HEK293T (cell line): ENCODE measurements around the gene SLC51A.

Experiments used
- CTCF ChIA-PET: fragments of 350-600 bp; formaldehyde crosslinking; extraction: SDS; loops from one replicate; lab custom pipeline; 2021; ENCODE audit warnings: antibody characterized with exemption, inconsistent platforms; lab: Yijun Ruan, JAX
- POLR2A ChIA-PET: fragments of 350-600 bp; formaldehyde crosslinking; extraction: SDS; loops from one replicate; lab custom pipeline; 2020; ENCODE audit warnings: antibody characterized with exemption, inconsistent platforms; lab: Yijun Ruan, JAX
- DNase-seq: peaks from one replicate; pipeline ENCODE4 v3.0.0; 2012; ENCODE audit warnings: mixed read lengths; ENCODE audit errors: extremely low spot score
- ARNT ChIP-seq: fragments of 450-650 bp; IDR thresholded peaks from 2 replicates; pipeline ENCODE4 v1.6.1; 2017; ENCODE audit warnings: mild to moderate bottlenecking
- BHLHE40 ChIP-seq: fragments of 450-650 bp; IDR thresholded peaks from 2 replicates; pipeline ENCODE4 v1.6.1; 2016; ENCODE audit warnings: mild to moderate bottlenecking, moderate library complexity, borderline replicate concordance
- CTBP1 ChIP-seq: fragments of 450-650 bp; IDR thresholded peaks from 2 replicates; pipeline ENCODE4 v1.6.1; 2016; ENCODE audit warnings: borderline replicate concordance
- ELF4 ChIP-seq: fragments of 450-650 bp; IDR thresholded peaks from 2 replicates; pipeline ENCODE4 v1.6.1; 2017; ENCODE audit warnings: antibody characterized with exemption
- FOXA1 ChIP-seq: fragments of 450-650 bp; IDR thresholded peaks from 2 replicates; pipeline ENCODE4 v1.6.1; 2016; ENCODE audit warnings: mild to moderate bottlenecking
- FOXK2 ChIP-seq: fragments of 450-650 bp; IDR thresholded peaks from 2 replicates; pipeline ENCODE4 v1.6.1; 2016; ENCODE audit warnings: mild to moderate bottlenecking
- FOXM1 ChIP-seq: fragments of 450-650 bp; IDR thresholded peaks from 2 replicates; pipeline ENCODE4 v1.6.1; 2017; ENCODE audit warnings: mild to moderate bottlenecking, borderline replicate concordance
- HDGF ChIP-seq: fragments of 450-650 bp; IDR thresholded peaks from 2 replicates; pipeline ENCODE4 v1.6.1; 2017; ENCODE audit warnings: antibody characterized with exemption, borderline replicate concordance
- L3MBTL2 ChIP-seq: fragments of 450-650 bp; conservative IDR thresholded peaks from 2 replicates; pipeline ENCODE4 v1.6.1; 2016; ENCODE audit warnings: mild to moderate bottlenecking
- LEF1 ChIP-seq: fragments of 450-650 bp; IDR thresholded peaks from 2 replicates; pipeline ENCODE4 v1.6.1; 2017; ENCODE audit warnings: mild to moderate bottlenecking, borderline replicate concordance
- NFRKB ChIP-seq: fragments of 450-650 bp; IDR thresholded peaks from 2 replicates; pipeline ENCODE4 v1.6.1; 2016; ENCODE audit warnings: mild to moderate bottlenecking, moderate library complexity
- SP1 ChIP-seq: fragments of 450-650 bp; IDR thresholded peaks from 2 replicates; pipeline ENCODE4 v1.6.1; 2017
- SUZ12 ChIP-seq: fragments of 450-650 bp; IDR thresholded peaks from 2 replicates; pipeline ENCODE4 v1.6.1; 2016; ENCODE audit warnings: mild to moderate bottlenecking
- TARDBP ChIP-seq: fragments of 450-650 bp; IDR thresholded peaks from 2 replicates; pipeline ENCODE4 v1.6.1; 2016
- ZNF384 ChIP-seq: fragments of 450-650 bp; IDR thresholded peaks from 2 replicates; pipeline ENCODE4 v1.6.1; 2016
- TF ChIP-seq, protein P1 (sequence below): fragments of 450-650 bp; IDR thresholded peaks from 2 replicates; pipeline ENCODE4 v1.6.1; 2016

The SLC51A gene

DNA sequence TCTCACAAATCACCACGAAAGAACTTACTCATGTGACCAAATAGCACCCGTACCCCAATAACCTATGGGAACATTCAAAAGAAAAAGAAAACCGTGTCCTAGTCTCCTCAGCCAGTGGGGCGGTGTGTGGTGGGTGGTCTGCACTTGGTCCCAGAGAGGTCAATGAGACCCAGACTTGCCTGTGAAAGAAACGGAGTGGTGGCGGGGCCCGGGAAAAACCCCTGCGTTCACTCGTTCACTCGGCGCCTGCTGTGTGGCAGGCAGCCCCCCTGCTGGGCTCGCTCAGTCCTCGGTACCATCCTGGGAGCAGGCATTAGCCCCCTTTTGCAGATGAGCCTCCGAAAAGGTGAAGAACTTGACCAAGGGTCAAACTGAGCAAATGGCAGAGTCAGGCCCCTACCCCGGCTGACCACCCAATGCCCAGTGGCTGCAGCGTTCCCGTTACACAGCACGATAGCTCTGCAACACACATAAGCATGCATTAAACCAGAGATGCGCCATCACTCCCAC, 41.2 kb upstream of the SLC51A start:
- ChIA-PET CTCF (no interaction called here), POLR2A (no interaction called here)
- TF ChIP-seq FOXM1 (no peak), BHLHE40 (no peak), FOXA1 (no peak), L3MBTL2 (no peak), NFRKB (no peak), CTBP1 (no peak), SP1 (no peak), ELF4 (no peak), SUZ12 (no peak), ZNF384 (no peak), LEF1 (no peak), FOXK2 (no peak), TARDBP (no peak), HDGF (no peak), ARNT (no peak)
- TF ChIP-seq, protein P1, sequence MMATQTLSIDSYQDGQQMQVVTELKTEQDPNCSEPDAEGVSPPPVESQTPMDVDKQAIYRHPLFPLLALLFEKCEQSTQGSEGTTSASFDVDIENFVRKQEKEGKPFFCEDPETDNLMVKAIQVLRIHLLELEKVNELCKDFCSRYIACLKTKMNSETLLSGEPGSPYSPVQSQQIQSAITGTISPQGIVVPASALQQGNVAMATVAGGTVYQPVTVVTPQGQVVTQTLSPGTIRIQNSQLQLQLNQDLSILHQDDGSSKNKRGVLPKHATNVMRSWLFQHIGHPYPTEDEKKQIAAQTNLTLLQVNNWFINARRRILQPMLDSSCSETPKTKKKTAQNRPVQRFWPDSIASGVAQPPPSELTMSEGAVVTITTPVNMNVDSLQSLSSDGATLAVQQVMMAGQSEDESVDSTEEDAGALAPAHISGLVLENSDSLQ = no peak
- no peak for DNase-seq

DNA sequence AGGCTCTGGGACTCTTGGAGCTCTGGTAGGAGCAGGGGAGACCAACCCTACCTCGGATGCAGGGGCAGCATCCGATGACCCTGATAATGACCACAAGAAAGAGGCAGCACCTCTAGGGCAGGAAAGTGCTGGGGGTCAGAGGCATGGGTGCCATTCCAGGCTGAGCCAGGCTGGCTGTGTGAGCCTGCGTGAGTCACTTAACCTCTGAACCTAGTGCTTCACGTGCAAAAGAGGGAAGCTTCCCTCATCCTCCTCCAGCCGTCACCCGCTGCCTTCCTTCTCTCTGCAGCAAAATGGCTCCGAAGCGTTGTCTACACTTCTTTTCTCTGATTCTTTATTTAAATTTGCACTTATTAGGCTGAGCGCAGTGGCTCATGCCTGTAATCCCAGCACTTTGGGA, 40.6 kb upstream of the SLC51A start:
- ChIA-PET POLR2A (no interaction called here), CTCF (interaction anchor here (0.8 kb wide), 1 partner anchor 18 kb away, joined by 3 read pairs; no protein-coding TSS in a partner anchor)
- no peak for DNase-seq
- no peak for TF ChIP-seq FOXA1
- TF ChIP-seq ZNF384 = no peak
- TF ChIP-seq ELF4 = no peak
- TF ChIP-seq, protein P1 = no peak
- TF ChIP-seq L3MBTL2 = no peak

DNA sequence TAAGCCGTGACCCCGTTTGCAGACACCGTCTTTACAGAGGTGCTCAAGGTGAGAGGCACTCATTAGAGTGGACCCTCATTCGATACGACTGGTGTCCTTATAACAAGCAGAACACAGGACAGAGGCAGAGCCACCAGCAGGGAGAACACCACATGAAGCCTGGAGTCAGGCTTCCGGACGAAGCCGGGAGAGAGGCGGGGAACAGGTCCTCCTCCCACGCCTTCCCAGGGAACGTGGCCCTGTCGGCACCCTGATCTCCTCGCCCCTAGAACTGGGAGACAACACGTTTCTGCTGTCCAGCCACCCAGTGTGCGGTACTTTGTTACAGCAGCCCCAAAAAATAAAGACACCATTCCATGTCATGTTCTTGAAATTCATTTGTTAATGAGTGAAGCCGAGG, 38.8 kb upstream of the SLC51A start:
- POLR2A ChIA-PET = no interaction called here

DNA sequence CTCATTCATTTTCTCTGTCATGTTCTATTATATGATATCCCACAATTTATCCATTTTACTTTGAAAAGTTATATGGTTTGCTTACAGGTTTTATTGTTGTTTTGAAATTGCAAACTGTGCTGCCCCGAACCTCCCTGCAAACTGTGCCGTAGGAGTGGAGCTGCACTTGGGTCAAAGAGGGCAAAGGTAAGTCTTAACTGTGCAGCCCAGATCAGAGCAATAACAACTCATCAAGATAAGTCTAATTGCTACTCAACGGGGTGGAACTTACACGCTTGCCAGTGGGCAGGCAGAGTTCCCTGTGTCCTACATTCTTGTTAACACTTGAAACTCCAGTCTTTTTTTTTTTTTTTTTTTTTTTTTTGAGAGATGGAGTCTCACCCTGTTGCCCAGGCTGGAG, 38.4 kb upstream of the SLC51A start:
- no peak for TF ChIP-seq FOXK2
- no peak for TF ChIP-seq ELF4
- TF ChIP-seq SP1 = no peak
- no peak for TF ChIP-seq SUZ12
- TF ChIP-seq ZNF384 = no peak
- TF ChIP-seq LEF1 = no peak
- no peak for TF ChIP-seq L3MBTL2
- no peak for TF ChIP-seq FOXM1
- TF ChIP-seq BHLHE40 = no peak
- no peak for TF ChIP-seq ARNT
- POLR2A ChIA-PET = no interaction called here
- no peak for DNase-seq
- CTCF ChIA-PET = no interaction called here

More for the DNA sequence above, 38.8 kb upstream of the SLC51A start:
- CTCF ChIA-PET = no interaction called here
- no peak for DNase-seq
- TF ChIP-seq ARNT = no peak
- no peak for TF ChIP-seq SUZ12
- no peak for TF ChIP-seq FOXK2
- TF ChIP-seq FOXM1 = no peak
- TF ChIP-seq, protein P1 = no peak

DNA sequence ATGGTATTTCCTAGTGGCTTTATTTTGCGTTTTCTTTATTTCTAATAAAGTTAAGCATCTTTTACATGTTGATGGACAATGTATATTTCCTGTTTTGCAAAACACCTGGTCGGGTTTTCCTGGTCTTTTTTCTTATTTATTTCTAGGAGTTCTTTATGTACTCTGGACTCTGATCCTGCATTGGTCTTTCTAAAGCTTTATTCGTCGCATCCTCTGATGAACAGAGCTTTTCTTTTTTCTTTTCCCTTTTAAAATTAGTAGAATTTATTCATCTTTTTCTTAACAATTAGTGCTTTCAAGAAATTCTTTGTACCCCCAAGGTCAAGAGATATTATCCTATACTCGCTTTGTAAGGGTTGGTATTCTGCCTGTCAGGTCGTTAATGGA, 37.3 kb upstream of the SLC51A start:
- POLR2A ChIA-PET = no interaction called here
- TF ChIP-seq TARDBP (no peak), NFRKB (no peak), FOXA1 (no peak), FOXK2 (no peak), L3MBTL2 (no peak), BHLHE40 (no peak), CTBP1 (no peak), ARNT (no peak), FOXM1 (no peak), HDGF (no peak), SP1 (no peak), LEF1 (no peak), SUZ12 (no peak), ZNF384 (no peak)
- TF ChIP-seq, protein P1 = no peak

More for the DNA sequence above, 37.3 kb upstream of the SLC51A start:
- DNase-seq = no peak
- CTCF ChIA-PET = no interaction called here
